ENCODE results near the gene CD3D. TPM values are rescaled to one million over a fixed set of nuclear protein-coding genes. Genes with fewer than 3 reads are reported as not detected.

The CD3D gene
- total RNA-seq = 122 TPM

DNA sequence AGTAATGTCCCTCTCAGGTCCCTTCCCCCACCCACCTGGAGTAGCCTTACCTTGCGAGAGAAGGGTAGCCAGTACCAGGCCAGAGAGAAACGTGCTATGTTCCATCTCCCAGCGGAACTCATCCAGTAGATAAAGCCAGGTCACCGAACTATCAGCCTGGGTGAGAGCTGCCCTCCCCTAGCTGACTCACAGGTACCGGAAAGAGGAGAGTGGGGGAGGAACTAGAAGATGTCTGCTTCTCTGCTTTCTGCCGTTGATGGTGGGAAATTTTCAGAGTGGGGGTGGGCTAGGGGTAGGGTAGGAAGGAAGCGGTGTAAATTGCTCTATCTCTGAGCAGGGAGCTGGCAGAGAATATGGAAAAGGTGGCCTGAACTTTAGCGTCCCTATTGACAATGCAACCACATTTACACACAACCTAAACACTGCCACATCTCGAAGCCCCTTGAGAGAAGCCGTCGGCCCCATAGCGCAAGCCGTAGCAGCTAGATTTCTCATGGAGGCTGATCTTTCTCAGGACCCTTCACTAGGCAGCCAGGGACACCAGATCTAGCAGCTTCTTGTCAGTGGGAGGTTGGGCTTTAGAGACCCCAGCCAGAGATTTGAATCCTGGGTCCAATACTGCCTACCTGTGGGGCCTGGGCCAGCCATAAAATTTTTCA is at the start of gene CD3D:
Gene CD3D, minus strand, starts transcription at position 203 of the 659 bp plus-strand sequence. Its CDS starts 98 bp downstream, at position 105.
- H3K4me1 ChIP-seq (ENCODE audit: insufficient read depth, low read length) = peaks cover 23% of the 10 kb centered on the region
- H3K4me3 ChIP-seq (ENCODE audit: low read length) = peak within 1 kb of the TSS; percentile 62

DNA sequence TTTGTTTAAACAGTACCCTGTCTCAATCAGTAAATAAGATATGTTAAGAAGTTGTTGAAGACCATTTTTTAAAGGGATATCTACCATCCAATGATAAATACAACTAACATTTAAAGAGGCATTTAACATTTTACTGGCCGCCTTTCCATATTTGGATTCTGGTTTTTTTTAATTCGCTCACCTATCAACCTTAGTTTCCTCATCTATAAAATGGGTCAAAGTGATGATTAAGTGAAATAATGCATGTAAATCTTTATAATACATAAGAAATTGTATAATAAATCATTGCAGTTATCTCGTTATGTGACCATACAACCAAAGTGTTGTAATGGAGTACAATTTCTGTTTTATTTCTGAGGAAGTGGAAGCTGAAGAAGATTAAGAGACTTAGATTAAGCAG is 41.2 kb upstream of the CD3D start:
- no peaks in the 10 kb centered on the region for H3K4me1 ChIP-seq (ENCODE audit: insufficient read depth, low read length)

More for the DNA sequence above, at the start of gene CD3D:
- Histone ChIP-seq H3K9me3 (ENCODE audit: low read depth, low read length) (no peaks in the 10 kb centered on the region), H3K27me3 (ENCODE audit: insufficient read depth, low read length) (no peaks in the 10 kb centered on the region)

DNA sequence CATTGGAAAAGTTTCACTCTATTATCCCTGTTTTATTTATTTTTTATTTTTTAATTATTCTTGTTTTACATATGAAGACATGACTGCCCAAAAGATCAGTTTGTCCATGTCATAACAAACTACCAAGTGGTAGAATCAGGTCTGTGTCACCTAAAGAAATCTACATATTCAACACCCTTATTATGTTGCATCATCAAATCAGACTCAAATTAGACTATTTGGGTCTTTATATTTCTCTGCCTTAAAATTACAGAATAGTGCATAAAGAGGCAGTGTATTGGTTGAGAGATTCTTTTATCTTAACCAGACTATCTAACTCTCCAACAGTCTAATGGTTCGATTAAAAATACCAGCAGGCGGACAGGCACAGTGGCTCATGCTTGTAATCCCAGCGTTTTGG is 40.4 kb upstream of the CD3D start:
- no peaks in the 10 kb centered on the region for H3K4me1 ChIP-seq (ENCODE audit: insufficient read depth, low read length)
- H3K27me3 ChIP-seq (ENCODE audit: insufficient read depth, low read length) = no peaks in the 10 kb centered on the region
- no peak overlapping the region for H3K4me3 ChIP-seq (ENCODE audit: low read length)
- no peaks in the 10 kb centered on the region for H3K9me3 ChIP-seq (ENCODE audit: low read depth, low read length)

More for the DNA sequence above, 41.2 kb upstream of the CD3D start:
- Histone ChIP-seq H3K27me3 (ENCODE audit: insufficient read depth, low read length) (no peaks in the 10 kb centered on the region), H3K9me3 (ENCODE audit: low read depth, low read length) (no peaks in the 10 kb centered on the region), H3K4me3 (ENCODE audit: low read length) (no peak overlapping the region)

DNA sequence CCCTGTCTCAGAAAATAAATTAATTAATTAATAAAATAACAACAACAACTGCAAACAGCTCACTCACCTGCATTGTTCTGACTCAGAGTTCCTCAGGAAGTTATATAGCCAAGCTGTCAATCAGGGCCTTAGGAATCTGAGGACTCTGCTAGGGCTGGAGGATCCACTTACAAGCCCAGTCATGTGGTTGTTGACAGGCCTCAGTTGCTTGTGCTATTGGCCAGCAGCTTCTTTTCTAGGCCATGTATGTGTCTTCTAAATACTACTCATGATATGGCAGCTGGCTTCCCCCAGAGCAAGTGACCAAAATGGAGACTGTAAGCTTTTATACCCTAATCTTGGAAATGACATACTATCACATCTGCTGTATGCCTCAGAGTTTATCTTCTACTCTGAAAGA is 38.1 kb upstream of the CD3D start:
- H3K4me3 ChIP-seq (ENCODE audit: low read length) = no peak overlapping the region
- H3K9me3 ChIP-seq (ENCODE audit: low read depth, low read length) = no peaks in the 10 kb centered on the region
- H3K4me1 ChIP-seq (ENCODE audit: insufficient read depth, low read length) = no peaks in the 10 kb centered on the region
- no peaks in the 10 kb centered on the region for H3K27me3 ChIP-seq (ENCODE audit: insufficient read depth, low read length)

GRCh38 chr11:118379497-118379896 is 37.0 kb upstream of the CD3D start:
- H3K4me3 ChIP-seq (ENCODE audit: low read length) = no peak overlapping the region
- H3K4me1 ChIP-seq (ENCODE audit: insufficient read depth, low read length) = no peaks in the 10 kb centered on the region
- H3K9me3 ChIP-seq (ENCODE audit: low read depth, low read length) = no peaks in the 10 kb centered on the region
- no peaks in the 10 kb centered on the region for H3K27me3 ChIP-seq (ENCODE audit: insufficient read depth, low read length)

DNA sequence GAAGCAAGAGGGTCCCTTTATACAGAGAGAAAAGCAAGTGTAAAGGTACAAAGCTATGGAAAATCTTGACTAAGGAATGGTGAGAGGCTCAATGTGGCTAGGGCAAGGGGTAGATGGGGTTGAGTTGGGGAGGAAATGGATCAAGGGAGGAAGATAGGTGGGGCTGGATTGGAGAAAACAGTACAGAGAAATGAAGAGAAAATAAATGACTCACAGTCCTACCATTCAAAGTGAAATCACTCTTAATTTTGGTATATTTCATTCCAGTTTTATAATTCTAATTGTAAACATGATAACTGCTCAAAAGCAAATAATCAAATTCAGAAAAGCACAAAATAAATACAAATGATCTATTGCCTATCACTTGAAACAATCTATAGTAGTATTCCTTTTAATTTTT is 33.5 kb upstream of the CD3D start:
- no peaks in the 10 kb centered on the region for H3K4me1 ChIP-seq (ENCODE audit: insufficient read depth, low read length)
- H3K27me3 ChIP-seq (ENCODE audit: insufficient read depth, low read length) = no peaks in the 10 kb centered on the region
- no peak overlapping the region for H3K4me3 ChIP-seq (ENCODE audit: low read length)
- H3K9me3 ChIP-seq (ENCODE audit: low read depth, low read length) = no peaks in the 10 kb centered on the region

- no peaks in the 10 kb centered on the region for H3K27me3 ChIP-seq (ENCODE audit: insufficient read depth, low read length)
- no peak overlapping the region for H3K4me3 ChIP-seq (ENCODE audit: low read length)
- H3K4me1 ChIP-seq (ENCODE audit: insufficient read depth, low read length) = no peaks in the 10 kb centered on the region
- H3K9me3 ChIP-seq (ENCODE audit: low read depth, low read length) = no peaks in the 10 kb centered on the region
These were observed 32.2 kb upstream of the CD3D start for GRCh38 chr11:118374729-118375128.

- Histone ChIP-seq H3K4me3 (ENCODE audit: low read length) (no peak overlapping the region), H3K9me3 (ENCODE audit: low read depth, low read length) (no peaks in the 10 kb centered on the region), H3K4me1 (ENCODE audit: insufficient read depth, low read length) (no peaks in the 10 kb centered on the region), H3K27me3 (ENCODE audit: insufficient read depth, low read length) (no peaks in the 10 kb centered on the region)
These were observed 31.4 kb upstream of the CD3D start for GRCh38 chr11:118373871-118374270.

- no peak overlapping the region for H3K4me3 ChIP-seq (ENCODE audit: low read length)
- no peaks in the 10 kb centered on the region for H3K4me1 ChIP-seq (ENCODE audit: insufficient read depth, low read length)
- H3K9me3 ChIP-seq (ENCODE audit: low read depth, low read length) = no peaks in the 10 kb centered on the region
- H3K27me3 ChIP-seq (ENCODE audit: insufficient read depth, low read length) = no peaks in the 10 kb centered on the region
These were observed 30.8 kb upstream of the CD3D start for GRCh38 chr11:118373263-118373662.

DNA sequence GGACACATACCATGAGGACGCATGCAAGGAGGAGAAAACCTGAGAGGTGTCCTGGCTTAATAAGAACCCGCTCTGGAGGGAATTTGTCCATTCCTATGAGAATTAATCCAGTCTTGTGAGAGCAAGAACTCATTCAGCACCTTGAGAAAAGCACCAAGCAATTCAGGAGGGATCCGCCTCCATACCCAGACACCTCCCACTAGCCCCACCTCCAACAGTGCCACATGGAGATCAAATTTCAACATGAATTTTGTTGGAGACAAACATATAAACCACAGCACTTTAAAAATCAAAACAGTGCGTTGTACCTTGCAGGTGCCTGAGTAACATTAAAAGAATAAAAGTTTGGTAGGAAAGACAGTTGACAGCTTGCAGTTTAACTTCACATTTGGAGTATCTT is 28.3 kb upstream of the CD3D start:
- Histone ChIP-seq H3K4me1 (ENCODE audit: insufficient read depth, low read length) (no peaks in the 10 kb centered on the region), H3K27me3 (ENCODE audit: insufficient read depth, low read length) (no peaks in the 10 kb centered on the region), H3K9me3 (ENCODE audit: low read depth, low read length) (no peaks in the 10 kb centered on the region), H3K4me3 (ENCODE audit: low read length) (no peak overlapping the region)

GRCh38 chr11:118366287-118366686 is 23.8 kb upstream of the CD3D start:
- H3K9me3 ChIP-seq (ENCODE audit: low read depth, low read length) = no peaks in the 10 kb centered on the region
- H3K4me1 ChIP-seq (ENCODE audit: insufficient read depth, low read length) = peaks cover 8% of the 10 kb centered on the region
- no peak overlapping the region for H3K4me3 ChIP-seq (ENCODE audit: low read length)
- no peaks in the 10 kb centered on the region for H3K27me3 ChIP-seq (ENCODE audit: insufficient read depth, low read length)

GRCh38 chr11:118364956-118365615 is 22.6 kb upstream of the CD3D start:
- Histone ChIP-seq H3K9me3 (ENCODE audit: low read depth, low read length) (no peaks in the 10 kb centered on the region), H3K27me3 (ENCODE audit: insufficient read depth, low read length) (no peaks in the 10 kb centered on the region), H3K4me1 (ENCODE audit: insufficient read depth, low read length) (peaks cover 20% of the 10 kb centered on the region), H3K4me3 (ENCODE audit: low read length) (no peak overlapping the region)

- peaks cover 27% of the 10 kb centered on the region for H3K4me1 ChIP-seq (ENCODE audit: insufficient read depth, low read length)
- H3K9me3 ChIP-seq (ENCODE audit: low read depth, low read length) = no peaks in the 10 kb centered on the region
- H3K27me3 ChIP-seq (ENCODE audit: insufficient read depth, low read length) = no peaks in the 10 kb centered on the region
- H3K4me3 ChIP-seq (ENCODE audit: low read length) = peak within 1 kb of the TSS; percentile 93
These were observed 16.9 kb upstream of the CD3D start, which contains the start of gene UBE4A for GRCh38 chr11:118359295-118359958. UBE4A (plus strand) TSS chr11:118359600; CDS start chr11:118365081, 5,481 bp downstream.

- peaks cover 31% of the 10 kb centered on the region for H3K4me1 ChIP-seq (ENCODE audit: insufficient read depth, low read length)
- H3K27me3 ChIP-seq (ENCODE audit: insufficient read depth, low read length) = no peaks in the 10 kb centered on the region
- H3K9me3 ChIP-seq (ENCODE audit: low read depth, low read length) = no peaks in the 10 kb centered on the region
- H3K4me3 ChIP-seq (ENCODE audit: low read length) = no peak overlapping the region
These were observed 15.6 kb upstream of the CD3D start for GRCh38 chr11:118358071-118358470.

DNA sequence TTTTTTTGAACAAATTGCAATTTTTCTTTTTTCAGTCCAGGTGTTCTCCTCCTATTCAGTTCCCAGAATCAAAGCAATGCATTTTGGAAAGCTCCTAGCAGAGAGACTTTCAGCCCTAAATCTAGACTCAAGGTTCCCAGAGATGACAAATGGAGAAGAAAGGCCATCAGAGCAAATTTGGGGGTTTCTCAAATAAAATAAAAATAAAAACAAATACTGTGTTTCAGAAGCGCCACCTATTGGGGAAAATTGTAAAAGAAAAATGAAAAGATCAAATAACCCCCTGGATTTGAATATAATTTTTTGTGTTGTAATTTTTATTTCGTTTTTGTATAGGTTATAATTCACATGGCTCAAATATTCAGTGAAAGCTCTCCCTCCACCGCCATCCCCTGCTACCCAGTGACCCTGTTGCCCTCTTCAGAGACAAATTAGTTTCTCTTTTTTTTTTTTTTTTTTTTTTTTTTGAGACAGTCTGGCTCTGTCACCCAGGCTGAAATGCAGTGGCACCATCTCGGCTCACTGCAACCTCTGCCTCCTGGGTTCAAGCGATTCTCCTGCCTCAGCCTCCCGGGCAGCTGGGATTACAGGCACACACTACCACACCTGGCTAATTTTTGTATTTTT is 10.7 kb upstream of the CD3D start:
- no peaks in the 10 kb centered on the region for H3K9me3 ChIP-seq (ENCODE audit: low read depth, low read length)
- no peak overlapping the region for H3K4me3 ChIP-seq (ENCODE audit: low read length)
- peaks cover 5% of the 10 kb centered on the region for H3K4me1 ChIP-seq (ENCODE audit: insufficient read depth, low read length)
- no peaks in the 10 kb centered on the region for H3K27me3 ChIP-seq (ENCODE audit: insufficient read depth, low read length)
